GM12873 (cell line): Measurements from ENCODE around the gene C12orf57.

Experiments
- TF ChIP-seq, protein P1 (sequence below): IDR thresholded peaks from 2 replicates; pipeline ENCODE4 v1.5.1; 2012; ENCODE audit warnings: low read depth, mild to moderate bottlenecking, moderate library complexity, low read length, control low read depth; ENCODE audit not compliant: insufficient read depth; ENCODE audit errors: missing control alignments

Gene C12orf57

DNA sequence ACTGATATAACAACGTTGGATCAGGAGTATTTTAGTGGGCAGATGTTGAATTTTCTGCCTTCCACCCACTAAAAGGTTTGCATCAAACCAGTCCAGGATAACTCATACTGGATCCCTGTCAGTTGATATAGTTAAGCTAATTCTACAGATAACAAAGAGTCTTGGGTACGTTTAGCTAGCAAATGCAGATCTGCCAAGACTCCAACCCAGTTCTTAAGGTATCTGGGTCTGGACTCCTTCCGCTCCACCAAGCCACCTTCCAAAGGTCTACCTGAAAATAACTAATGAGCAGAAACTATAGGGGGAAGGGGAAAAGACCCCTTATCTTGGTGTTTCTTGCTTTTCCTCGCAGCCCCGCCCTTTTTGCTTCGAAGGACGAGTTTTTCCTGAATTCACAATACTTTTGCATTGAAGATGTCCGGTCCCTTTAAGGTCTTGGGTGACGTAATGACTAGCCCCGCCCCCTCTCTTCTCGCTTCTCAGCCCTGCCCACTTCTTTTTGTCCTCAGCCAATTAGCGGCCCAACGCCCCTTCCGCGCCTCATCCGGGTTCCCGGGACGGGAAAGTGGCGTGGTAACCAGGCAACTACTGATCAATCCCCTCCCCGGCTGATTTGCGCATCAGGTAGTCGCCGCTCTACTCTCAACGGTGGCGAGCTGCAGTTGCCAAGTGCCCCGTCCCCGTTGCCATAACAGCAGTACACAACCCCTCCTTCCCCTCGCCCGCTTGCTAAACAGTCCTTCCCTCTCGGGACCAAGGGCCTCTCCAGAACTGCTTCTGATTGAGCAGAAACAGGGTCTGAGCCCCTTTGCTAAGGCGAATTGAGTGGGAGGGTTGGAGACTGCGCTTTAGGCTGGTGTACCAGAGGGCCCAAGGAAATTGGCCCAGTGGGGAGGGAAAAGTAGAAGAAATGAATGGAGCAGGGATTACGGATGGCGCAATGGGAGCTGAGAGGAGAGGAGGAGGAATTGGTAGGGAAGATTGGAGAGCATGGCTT, 39.2 kb upstream of the C12orf57 start, which contains the start of gene LRRC23:
TSS of gene LRRC23 (plus strand) at position 543 of the 997 bp plus-strand sequence. CDS start 812 bp downstream, outside the sequence.
- TF ChIP-seq, protein P1, sequence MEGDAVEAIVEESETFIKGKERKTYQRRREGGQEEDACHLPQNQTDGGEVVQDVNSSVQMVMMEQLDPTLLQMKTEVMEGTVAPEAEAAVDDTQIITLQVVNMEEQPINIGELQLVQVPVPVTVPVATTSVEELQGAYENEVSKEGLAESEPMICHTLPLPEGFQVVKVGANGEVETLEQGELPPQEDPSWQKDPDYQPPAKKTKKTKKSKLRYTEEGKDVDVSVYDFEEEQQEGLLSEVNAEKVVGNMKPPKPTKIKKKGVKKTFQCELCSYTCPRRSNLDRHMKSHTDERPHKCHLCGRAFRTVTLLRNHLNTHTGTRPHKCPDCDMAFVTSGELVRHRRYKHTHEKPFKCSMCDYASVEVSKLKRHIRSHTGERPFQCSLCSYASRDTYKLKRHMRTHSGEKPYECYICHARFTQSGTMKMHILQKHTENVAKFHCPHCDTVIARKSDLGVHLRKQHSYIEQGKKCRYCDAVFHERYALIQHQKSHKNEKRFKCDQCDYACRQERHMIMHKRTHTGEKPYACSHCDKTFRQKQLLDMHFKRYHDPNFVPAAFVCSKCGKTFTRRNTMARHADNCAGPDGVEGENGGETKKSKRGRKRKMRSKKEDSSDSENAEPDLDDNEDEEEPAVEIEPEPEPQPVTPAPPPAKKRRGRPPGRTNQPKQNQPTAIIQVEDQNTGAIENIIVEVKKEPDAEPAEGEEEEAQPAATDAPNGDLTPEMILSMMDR: no peak

DNA sequence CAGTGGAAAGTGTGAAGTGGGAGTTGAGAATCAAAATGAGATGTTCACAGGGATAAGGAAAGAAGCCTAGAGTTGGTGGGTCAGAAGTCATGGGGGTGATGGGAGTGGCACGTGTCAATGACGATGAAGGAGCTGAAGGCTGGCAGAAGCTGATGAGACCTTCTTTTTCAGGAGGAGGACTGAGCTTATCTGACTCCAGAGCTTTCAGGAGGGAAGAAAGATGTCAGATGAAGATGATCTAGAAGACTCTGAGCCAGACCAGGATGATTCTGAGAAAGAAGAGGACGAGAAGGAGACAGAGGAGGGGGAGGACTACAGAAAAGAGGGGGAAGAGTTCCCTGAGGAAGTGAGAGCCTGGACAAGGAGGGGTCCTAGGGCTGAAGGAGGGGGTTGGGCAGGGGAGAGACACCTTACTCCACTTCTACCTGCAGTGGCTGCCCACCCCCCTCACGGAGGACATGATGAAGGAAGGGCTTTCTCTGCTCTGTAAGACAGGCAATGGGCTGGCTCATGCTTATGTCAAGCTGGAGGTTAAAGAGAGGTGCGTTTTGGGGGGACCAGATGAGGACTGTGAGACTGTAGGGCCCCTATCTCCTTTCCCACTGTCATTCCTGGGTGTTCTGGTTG, 38.3 kb upstream of the C12orf57 start:
- TF ChIP-seq, protein P1: no peak

DNA sequence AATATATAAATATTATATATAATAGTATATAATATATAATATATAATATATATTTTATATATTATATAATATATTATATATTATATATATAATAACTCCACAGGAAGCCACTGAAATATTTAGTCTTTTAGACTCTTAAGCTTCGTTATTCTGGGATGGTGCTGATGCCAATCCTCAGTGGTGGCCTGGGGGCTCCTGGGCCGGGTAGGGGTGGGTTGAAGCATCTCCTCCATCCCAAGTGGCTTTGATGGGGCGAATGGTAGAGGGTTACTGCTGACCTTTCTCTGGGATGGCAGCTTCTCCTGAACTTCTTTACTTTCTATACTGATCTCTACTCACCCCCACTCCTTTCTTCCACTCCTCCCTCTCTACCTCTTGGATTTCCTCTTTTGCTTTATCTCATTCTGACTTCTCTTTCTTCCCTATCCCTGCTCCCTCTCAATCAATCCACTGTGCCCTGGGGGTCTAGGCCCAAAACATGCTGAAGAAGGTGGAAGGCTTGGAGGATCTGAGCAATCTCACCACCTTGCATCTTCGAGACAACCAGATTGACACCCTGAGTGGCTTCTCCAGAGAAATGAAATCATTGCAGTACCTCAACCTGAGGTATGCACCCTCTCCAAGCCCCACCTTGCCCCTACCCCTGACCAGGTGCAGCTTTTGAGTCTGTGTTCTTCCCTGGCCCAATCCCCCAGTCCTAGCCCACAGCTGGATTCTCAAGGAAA, 34.2 kb upstream of the C12orf57 start:
- TF ChIP-seq, protein P1: no peak

DNA sequence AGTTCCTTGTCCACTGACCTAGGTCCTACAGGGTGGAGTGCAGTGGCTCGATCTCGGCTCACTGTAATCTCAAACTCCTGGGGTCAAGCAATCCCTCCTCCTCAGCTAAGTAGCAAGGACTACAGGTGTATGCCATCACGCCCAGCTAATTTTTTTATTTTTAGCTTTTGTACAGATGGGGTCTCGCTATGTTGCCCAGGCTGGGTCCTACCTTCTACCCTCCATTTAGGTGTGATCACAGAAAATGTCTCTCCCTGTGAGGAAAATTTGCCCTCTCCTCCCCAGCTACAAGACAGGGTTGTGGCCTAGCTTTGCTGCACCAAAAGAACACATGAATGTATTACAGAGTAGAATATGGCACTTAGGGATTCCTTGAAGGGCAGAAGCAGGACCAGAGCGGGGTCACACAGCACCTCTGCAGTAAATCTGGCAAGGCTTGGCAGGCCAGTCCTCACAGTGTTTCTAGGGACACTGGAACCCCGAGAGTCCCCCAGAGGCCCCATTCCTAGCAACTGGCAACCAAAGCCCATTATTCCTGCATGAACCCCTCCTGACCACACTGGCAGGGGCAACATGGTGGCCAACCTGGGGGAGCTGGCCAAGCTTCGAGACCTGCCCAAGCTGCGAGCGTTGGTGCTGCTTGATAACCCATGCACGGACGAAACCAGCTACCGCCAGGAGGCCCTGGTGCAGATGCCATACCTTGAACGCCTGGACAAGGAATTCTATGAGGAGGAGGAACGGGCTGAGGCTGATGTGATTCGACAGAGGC, 31.5 kb upstream of the C12orf57 start:
- TF ChIP-seq, protein P1: no peak

DNA sequence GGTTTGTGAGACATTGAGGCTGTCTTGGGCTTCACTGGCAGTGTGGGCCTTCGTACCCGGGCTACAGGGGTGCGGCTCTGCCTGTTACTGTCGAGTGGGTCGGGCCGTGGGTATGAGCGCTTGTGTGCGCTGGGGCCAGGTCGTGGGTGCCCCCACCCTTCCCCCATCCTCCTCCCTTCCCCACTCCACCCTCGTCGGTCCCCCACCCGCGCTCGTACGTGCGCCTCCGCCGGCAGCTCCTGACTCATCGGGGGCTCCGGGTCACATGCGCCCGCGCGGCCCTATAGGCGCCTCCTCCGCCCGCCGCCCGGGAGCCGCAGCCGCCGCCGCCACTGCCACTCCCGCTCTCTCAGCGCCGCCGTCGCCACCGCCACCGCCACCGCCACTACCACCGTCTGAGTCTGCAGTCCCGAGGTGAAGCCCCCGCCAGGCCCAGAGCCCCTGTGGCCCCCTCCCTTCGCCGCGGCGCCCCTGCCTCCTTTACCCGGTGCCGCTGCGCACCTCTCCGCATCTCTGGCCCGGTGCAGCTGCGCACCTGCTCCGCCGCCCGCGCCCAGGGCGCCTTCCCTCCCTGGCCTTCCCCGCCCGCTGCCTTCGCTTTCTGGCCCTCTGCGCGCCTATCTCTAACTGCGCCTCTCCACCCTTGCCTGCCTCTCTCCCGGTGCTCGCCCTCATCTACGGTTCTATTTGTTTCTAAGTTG, 29.4 kb upstream of the C12orf57 start, which contains the start of gene ENO2:
TSS of gene ENO2 (plus strand) at position 335 of the 701 bp plus-strand sequence. CDS start 1,253 bp downstream, outside the sequence.
- TF ChIP-seq, protein P1: no peak
